GM18505 (cell line): Measurements from ENCODE around the gene VSX1.

ENCODE experiments used
- ATAC-seq: cut with Tn5 transposase; IDR thresholded peaks from one replicate; pipeline ENCODE4 v1.9.1; 2021; ENCODE audit not compliant: unreplicated experiment
- POLR2A ChIP-seq: IDR thresholded peaks from 4 replicates; pipeline ENCODE4 v1.6.1; 2011; ENCODE audit warnings: borderline replicate concordance; ENCODE audit not compliant: insufficient read depth, insufficient read length; ENCODE audit errors: extremely low read depth

Gene VSX1

GRCh38 chr20:25050082-25050481, 31.9 kb downstream of the VSX1 start:
- TF ChIP-seq POLR2A: no peak
- ATAC-seq: no peak

DNA sequence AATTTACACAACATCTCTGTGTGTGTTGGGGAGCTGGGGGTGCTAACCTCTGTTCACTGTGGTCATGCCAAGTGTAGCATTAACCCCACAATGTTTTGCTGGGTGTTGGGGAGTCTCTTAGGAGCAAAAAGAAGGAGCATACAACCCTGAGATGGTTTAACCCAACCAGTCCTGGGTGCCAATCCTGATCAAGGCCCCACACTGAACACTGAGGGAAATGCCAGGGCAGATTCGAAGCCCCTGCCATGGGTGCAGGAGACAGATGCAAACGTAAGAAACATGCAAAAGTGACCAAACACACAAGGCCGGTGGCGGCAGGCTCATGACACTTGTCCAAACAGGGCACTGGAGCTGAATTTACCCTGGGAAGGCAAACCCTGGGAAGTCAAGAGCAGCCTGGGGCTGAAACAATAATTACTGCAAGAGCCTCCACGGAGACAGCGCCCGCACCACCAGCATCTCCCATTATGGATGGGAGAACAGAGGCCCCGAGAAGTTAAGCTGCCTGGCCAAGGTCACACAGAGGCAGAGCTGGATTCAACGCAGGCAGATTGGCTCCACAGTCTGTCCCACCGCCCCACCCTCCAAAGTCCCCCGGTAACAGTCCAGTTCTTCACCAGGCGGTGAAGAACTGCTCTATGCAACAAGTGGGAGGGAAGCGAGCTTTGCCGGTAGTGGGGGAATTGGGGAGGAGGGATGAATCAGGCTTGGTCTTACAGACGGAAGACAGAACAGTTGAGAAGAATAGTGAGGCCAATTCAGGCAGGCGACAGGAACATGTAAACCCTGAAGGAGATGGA, 32.5 kb downstream of the VSX1 start:
- TF ChIP-seq POLR2A: no peak
- no peak for ATAC-seq

DNA sequence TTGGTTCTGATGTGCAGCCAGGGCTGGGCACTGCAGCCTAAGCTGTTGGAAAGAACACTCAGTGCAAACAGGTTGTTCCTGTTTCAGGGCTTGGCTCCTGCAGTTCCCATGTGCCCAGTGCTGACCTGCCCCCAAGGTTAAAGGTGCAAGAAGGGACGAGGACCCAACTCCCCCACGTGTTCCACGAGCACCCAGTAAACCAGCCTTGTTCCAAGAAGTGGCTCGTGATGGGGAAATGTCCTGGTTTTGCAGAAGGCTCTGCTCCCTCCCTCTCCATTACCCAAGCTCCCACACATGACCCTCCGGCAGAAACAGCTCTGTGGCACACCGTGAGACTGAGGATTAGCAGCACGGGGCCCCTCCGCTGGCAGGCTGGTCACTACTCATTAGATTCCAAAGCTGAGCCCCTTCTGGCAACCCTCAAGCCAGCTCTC, 33.4 kb downstream of the VSX1 start:
- TF ChIP-seq POLR2A: no peak
- no peak for ATAC-seq

DNA sequence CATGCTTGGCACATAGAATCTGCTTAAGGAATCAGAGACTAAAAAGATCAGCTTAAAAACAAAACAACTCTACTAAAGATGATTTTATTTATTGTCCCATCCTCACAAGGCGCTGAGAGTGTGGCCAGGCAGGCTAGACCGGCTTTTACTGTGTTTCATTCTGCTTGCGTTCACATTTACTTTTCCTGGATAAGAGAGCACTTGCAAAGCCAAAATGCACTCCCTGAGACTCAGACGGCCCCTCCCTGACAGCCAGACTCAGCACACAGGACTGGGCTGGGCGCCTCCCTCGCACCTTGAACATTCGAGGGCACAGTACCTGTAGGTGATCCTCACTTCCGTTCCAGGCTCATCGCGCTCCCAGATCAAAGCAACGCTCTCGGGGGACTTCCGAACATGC, 34.2 kb downstream of the VSX1 start:
- ATAC-seq: no peak
- TF ChIP-seq POLR2A: no peak

- ATAC-seq: no peak
- TF ChIP-seq POLR2A: no peak
These were observed 34.9 kb downstream of the VSX1 start for GRCh38 chr20:25046736-25047666.

DNA sequence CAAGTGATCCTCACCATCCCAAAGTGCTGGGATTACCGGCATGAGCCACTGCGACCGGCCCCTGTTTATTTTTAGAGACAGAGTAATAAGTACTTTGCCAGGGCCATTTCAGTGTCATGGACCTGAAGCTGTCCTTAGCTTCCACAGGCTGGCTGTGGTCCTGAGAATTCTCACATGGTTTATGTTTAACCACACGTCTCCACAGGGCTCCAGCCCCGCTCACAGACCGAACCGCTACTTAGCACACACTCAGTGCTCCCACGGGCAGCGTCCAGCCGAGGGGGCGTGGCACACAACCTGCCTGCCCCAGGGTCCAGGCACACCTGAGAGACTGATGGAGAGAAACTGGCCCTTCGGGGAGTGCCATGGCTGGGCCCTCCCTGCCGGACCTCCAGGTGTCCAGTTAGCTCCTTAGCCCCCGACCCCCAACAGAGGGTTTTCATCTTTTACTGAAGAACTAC, 35.7 kb downstream of the VSX1 start:
- no peak for TF ChIP-seq POLR2A

GRCh38 chr20:25045343-25045712, 36.6 kb downstream of the VSX1 start:
- no peak for TF ChIP-seq POLR2A
- ATAC-seq: no peak

More for the DNA sequence above, 35.7 kb downstream of the VSX1 start:
- no peak for ATAC-seq

- no peak for ATAC-seq
- no peak for TF ChIP-seq POLR2A
These were observed 37.1 kb downstream of the VSX1 start for GRCh38 chr20:25044660-25045342.

DNA sequence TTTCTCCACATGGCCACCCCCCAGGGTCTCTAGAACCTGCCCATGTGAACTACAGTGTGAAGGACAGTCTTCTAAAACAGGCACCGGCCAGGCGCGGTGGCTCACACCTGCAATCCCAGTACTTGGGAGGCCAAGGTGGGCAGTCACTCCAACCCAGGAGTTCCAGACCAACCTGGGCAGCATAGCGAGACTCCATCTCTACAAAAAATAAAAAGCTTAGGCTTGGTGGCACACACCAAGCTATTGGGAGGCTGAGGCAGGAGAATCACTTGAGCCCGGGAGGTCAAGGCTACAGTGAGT, 37.7 kb downstream of the VSX1 start:
- ATAC-seq: no peak
- TF ChIP-seq POLR2A: no peak

DNA sequence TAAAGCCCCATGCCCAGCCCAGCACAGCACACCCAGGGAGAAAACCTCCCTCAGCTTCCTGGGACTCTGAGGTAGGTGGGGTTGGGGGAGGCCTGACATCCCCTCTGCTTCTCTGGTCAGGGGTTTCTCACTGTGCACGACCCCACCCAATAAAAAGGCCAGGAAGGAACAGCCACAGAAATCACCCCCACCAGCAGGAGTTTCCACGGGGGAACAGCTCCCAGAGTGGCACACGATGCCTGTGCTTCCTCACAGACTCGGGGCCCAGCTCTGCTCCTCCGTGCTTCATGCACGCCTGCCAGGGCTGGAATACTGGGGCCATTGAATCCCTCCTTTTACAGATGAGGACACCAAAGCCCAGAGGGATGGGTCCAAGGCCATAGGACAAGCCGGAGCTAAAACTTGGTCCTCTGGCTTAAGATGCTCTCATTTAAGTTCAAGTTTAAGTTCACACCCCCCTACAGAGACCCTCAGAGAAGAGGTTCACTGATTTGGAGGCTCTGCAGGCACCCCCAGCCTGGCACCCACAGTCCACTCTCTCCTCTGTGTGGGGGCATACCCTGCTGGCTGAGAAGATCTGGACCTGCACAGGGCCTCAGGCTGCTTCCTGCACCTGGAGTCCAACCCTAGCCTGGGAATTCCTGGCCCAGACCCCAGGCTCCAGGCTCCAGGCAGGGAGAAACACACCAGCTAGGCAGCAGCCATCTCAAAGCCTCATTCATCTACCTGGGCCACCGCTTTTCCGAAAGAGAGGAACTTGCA, 38.3 kb downstream of the VSX1 start:
- TF ChIP-seq POLR2A: no peak
- no peak for ATAC-seq

GRCh38 chr20:25042531-25043498, 39.1 kb downstream of the VSX1 start:
- peak; percentile 23 for TF ChIP-seq POLR2A
- peak; percentile 93 for ATAC-seq
